ENCODE data around the gene RIBC1. TPM values are rescaled to one million over a fixed set of nuclear protein-coding genes. Genes with fewer than 3 reads are reported as not detected.

RIBC1 gene
- total RNA-seq, 1 donor, result 0.43 TPM

DNA sequence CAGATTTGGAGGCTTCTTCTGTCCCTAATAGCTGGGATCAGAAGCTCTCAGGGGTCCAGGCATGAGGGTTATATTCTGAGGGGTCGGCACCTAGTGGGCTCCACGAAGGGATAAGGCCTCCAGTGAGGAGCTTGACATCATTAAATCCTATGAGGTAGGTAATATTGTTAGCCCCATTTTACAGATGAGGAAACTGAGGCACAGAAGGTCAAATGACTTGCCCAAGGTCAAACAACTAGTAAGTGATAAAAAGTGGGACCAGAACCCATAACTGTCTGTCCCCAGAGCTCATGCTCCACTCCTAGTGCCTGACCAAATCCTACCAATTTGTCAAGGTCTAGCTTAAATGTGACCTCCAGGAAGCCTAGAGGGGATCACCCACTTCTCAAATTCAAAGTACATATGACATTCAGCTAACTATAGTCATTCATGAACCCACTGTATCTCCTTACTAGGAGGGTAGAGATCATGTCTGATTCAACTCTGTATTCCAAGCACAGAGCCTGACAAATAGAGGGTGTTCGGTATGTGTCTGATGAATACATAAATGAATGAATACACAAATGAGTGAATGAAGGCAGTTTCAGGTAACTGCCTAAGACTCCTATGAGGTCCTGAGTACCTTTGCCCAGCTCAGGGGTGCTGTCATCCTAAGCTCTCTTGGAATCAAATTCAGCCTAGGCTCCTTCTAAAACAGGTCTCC lies 43.5 kb upstream of the RIBC1 start:
- no peak overlapping the region for H3K4me3 ChIP-seq (ENCODE audit: low read depth, low read length)
- DNase-seq (ENCODE audit: low read depth), result no peak
- TF ChIP-seq, protein P1, sequence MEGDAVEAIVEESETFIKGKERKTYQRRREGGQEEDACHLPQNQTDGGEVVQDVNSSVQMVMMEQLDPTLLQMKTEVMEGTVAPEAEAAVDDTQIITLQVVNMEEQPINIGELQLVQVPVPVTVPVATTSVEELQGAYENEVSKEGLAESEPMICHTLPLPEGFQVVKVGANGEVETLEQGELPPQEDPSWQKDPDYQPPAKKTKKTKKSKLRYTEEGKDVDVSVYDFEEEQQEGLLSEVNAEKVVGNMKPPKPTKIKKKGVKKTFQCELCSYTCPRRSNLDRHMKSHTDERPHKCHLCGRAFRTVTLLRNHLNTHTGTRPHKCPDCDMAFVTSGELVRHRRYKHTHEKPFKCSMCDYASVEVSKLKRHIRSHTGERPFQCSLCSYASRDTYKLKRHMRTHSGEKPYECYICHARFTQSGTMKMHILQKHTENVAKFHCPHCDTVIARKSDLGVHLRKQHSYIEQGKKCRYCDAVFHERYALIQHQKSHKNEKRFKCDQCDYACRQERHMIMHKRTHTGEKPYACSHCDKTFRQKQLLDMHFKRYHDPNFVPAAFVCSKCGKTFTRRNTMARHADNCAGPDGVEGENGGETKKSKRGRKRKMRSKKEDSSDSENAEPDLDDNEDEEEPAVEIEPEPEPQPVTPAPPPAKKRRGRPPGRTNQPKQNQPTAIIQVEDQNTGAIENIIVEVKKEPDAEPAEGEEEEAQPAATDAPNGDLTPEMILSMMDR (IDR thresholded peaks at IDR 0.05; ENCODE audit: insufficient read depth, low read depth, low read length), result no peak

GRCh38 chrX:53379747-53380146 lies 42.9 kb upstream of the RIBC1 start:
- TF ChIP-seq, protein P1 (IDR thresholded peaks at IDR 0.05; ENCODE audit: insufficient read depth, low read depth, low read length), result no peak
- H3K4me3 ChIP-seq (ENCODE audit: low read depth, low read length), result no peak overlapping the region
- DNase-seq (ENCODE audit: low read depth), result no peak

DNA sequence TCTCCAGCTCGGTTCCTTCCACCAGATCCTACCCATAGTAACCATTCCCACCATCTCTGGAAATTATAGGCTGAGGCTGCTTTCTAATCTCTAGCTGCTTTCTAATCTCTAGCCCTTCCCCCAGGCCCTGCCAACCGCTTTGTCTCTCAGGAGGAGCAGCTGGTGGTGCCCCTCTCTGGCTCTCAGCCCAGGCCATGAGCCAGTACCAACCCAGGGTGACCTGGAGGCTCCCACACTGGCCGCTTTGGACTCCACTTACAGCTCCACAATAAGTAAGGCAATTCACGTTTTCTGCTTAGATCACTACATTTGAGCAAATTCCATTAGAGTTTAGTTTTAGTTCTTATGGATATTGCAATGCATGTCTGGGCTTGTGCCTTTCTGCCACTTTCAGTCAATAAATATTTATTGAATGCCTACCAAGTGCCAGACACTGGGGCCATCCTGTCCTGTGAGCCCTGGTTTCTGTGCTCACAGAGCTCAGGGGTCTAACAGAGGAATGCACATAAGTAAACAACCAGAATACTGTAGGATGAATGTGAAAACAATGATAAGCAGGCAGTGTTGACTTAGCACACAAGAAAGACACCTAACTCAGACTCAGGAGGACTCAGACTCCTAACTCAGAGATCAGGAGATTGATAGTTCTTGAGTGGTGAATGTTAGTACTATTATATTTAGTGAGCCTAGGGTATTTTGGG lies 39.1 kb upstream of the RIBC1 start:
- no peak for DNase-seq (ENCODE audit: low read depth)
- TF ChIP-seq, protein P1 (IDR thresholded peaks at IDR 0.05; ENCODE audit: insufficient read depth, low read depth, low read length), result no peak
- no peak overlapping the region for H3K4me3 ChIP-seq (ENCODE audit: low read depth, low read length)

GRCh38 chrX:53395605-53396298 lies 26.9 kb upstream of the RIBC1 start:
- TF ChIP-seq, protein P1 (IDR thresholded peaks at IDR 0.05; ENCODE audit: insufficient read depth, low read depth, low read length), result no peak
- H3K4me3 ChIP-seq (ENCODE audit: low read depth, low read length), result no peak overlapping the region
- no peak for DNase-seq (ENCODE audit: low read depth)

- TF ChIP-seq, protein P1 (IDR thresholded peaks at IDR 0.05; ENCODE audit: insufficient read depth, low read depth, low read length), result no peak
- DNase-seq (ENCODE audit: low read depth), result no peak
- H3K4me3 ChIP-seq (ENCODE audit: low read depth, low read length), result no peak overlapping the region
Measured at GRCh38 chrX:53398216-53398615, 24.5 kb upstream of the RIBC1 start.

GRCh38 chrX:53403535-53403934 lies 19.1 kb upstream of the RIBC1 start:
- TF ChIP-seq, protein P1 (IDR thresholded peaks at IDR 0.05; ENCODE audit: insufficient read depth, low read depth, low read length), result no peak

More at GRCh38 chrX:53403535-53403934, 19.1 kb upstream of the RIBC1 start:
- no peak overlapping the region for H3K4me3 ChIP-seq (ENCODE audit: low read depth, low read length)
- no peak for DNase-seq (ENCODE audit: low read depth)

All from fibroblast of villous mesenchyme (primary cell).